Esophagus muscularis mucosa (tissue), 4 donors: Measurements from ENCODE around the gene MRNIP.

Experiments
- EP300 ChIP-seq: sonication (generic); formaldehyde crosslinking; IDR thresholded peaks from one replicate; pipeline ENCODE4 v1.6.1; 2017; ENCODE audit warnings: antibody characterized with exemption
- POLR2AphosphoS5 ChIP-seq, 2 donors: sonication (generic); formaldehyde crosslinking; IDR thresholded peaks; one replicate each; pipeline ENCODE4 v1.6.1; 2017; ENCODE audit warnings: antibody characterized with exemption in 2 of 2
- TF ChIP-seq, protein P1 (sequence below), 3 experiments: fragments of 200-600 bp in 2 of 3; fragments of 450-650 bp in 1 of 3; sonication (generic) in 2 of 3; IDR thresholded peaks; one replicate each; pipeline ENCODE4 v1.5.1; 2017 to 2019; ENCODE audit warnings: antibody characterized with exemption in 3 of 3, mild to moderate bottlenecking in 2 of 3, moderate library complexity in 1 of 3

DNA sequence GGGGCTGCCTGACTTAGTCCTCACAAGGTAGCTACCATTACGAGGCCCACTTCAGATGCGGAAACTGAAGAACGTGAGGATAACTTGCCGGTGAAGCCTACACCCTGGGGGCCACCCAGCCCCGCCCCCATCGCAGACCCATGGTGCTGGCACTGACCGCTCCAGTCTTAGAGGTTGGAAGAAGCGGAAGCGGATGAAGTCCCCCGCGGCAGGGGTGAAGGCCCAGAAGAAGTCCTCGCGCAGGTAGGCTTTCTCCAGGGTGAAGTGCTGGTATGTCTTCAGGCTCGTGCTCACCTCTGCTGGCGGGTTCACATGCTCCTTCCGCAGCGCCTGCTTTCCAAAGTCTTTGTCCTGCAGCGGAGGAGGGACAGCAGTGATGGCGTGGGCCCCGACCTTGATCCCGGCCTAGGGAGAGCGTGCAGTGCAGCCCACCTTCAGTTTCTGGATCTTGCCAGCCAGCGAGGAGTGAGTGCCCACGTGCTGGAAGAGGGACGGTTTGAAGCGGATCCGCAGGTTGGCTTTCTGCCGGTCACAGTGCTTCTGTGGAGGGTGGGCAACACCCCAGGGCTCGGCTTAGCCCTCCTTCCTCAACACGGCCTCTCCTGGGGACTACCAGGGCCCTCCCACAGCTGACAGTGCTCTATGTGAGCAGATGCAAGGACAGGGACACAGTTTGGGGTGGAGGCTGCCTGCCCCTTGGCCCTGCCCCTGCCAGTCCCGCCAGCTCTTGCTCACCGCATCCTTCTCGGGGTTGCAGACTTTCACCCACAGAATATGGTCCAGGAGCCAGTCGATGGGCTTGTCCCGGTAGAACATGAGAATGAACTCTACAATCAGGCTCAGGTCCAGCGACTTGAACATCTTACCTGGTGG, 59.6 kb downstream of the MRNIP start:
- no peak for TF ChIP-seq EP300
- TF ChIP-seq, protein P1, sequence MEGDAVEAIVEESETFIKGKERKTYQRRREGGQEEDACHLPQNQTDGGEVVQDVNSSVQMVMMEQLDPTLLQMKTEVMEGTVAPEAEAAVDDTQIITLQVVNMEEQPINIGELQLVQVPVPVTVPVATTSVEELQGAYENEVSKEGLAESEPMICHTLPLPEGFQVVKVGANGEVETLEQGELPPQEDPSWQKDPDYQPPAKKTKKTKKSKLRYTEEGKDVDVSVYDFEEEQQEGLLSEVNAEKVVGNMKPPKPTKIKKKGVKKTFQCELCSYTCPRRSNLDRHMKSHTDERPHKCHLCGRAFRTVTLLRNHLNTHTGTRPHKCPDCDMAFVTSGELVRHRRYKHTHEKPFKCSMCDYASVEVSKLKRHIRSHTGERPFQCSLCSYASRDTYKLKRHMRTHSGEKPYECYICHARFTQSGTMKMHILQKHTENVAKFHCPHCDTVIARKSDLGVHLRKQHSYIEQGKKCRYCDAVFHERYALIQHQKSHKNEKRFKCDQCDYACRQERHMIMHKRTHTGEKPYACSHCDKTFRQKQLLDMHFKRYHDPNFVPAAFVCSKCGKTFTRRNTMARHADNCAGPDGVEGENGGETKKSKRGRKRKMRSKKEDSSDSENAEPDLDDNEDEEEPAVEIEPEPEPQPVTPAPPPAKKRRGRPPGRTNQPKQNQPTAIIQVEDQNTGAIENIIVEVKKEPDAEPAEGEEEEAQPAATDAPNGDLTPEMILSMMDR (IDR thresholded peaks at IDR 0.05) = no peak
- peak in 1 of 2 donors; percentile 3 for TF ChIP-seq POLR2AphosphoS5 (IDR thresholded peaks at IDR 0.05)
